ENCODE data around the gene SECISBP2. TPM values are rescaled to one million over a fixed set of nuclear protein-coding genes. Genes with fewer than 3 reads are reported as not detected.

SECISBP2 gene
- total RNA-seq, 1 donor, result 30.8 TPM

- Histone ChIP-seq H3K27me3 (ENCODE audit: insufficient read depth, low read length) (no peaks in the 10 kb centered on the region), H3K4me1 (ENCODE audit: insufficient read depth, low read length) (no peaks in the 10 kb centered on the region), H3K36me3 (ENCODE audit: insufficient read depth, low read length) (no peaks in the 10 kb centered on the region), H3K4me2 (ENCODE audit: insufficient read depth, low read length) (no peak overlapping the region), H3K79me2 (ENCODE audit: insufficient read depth, low read length) (no peaks in the 10 kb centered on the region), H3K4me3 (ENCODE audit: insufficient read depth, low read length) (no peak overlapping the region), H2AFZ (ENCODE audit: low read length) (no peak overlapping the region), H3K27ac (ENCODE audit: low read depth, low read length) (no peak overlapping the region), H3K9me3 (ENCODE audit: low read depth, low read length) (no peaks in the 10 kb centered on the region), H4K20me1 (ENCODE audit: insufficient read depth, low read length) (no peaks in the 10 kb centered on the region)
- no peak for TF ChIP-seq CTCF (IDR thresholded peaks at IDR 0.05; ENCODE audit: extremely low read depth, low read depth, low read length)
- DNase-seq (ENCODE audit: insufficient read length, low spot score, missing footprints), result no peak
Measured at GRCh38 chr9:89386797-89387196, 68.5 kb downstream of the SECISBP2 start.

DNA sequence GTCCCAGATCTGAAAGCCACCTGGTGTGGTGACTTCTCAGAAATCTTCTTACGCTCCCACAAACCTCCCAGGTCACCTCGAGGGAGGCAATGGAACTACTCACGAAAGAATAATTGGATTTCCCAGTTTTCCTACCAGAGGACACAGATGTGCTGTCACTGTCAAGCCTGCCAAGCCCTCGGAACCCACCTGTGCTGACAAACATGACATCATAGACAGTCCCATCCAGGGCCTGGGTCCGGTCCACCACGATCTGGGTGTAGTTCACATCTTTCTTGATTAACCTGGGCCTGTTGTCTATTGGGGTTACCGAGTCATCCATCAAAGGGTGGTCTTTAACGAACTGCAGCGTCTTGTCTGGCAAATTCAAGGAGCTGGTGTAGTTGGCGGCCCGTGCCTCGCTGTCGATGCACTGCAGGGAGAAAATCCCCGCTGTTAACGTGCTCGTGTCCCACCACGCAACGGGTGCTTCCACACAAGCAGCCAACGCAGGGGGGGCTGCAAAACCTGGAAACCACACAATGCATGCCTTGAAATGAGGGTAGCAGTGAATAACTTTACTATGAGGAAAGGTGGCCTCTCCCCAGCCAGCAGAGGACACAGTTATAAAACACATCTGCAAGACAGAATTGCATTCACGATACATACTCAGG is 69.0 kb downstream of the SECISBP2 start:
- no peaks in the 10 kb centered on the region for H3K9me3 ChIP-seq (ENCODE audit: low read depth, low read length)
- no peak overlapping the region for H2AFZ ChIP-seq (ENCODE audit: low read length)
- no peak overlapping the region for H3K27ac ChIP-seq (ENCODE audit: low read depth, low read length)
- H3K79me2 ChIP-seq (ENCODE audit: insufficient read depth, low read length), result no peaks in the 10 kb centered on the region
- H3K4me1 ChIP-seq (ENCODE audit: insufficient read depth, low read length), result no peaks in the 10 kb centered on the region
- H4K20me1 ChIP-seq (ENCODE audit: insufficient read depth, low read length), result no peaks in the 10 kb centered on the region
- peak; percentile 64 for DNase-seq (ENCODE audit: insufficient read length, low spot score, missing footprints)
- H3K4me2 ChIP-seq (ENCODE audit: insufficient read depth, low read length), result no peak overlapping the region
- H3K4me3 ChIP-seq (ENCODE audit: insufficient read depth, low read length), result no peak overlapping the region
- H3K27me3 ChIP-seq (ENCODE audit: insufficient read depth, low read length), result no peaks in the 10 kb centered on the region
- TF ChIP-seq CTCF (IDR thresholded peaks at IDR 0.05; ENCODE audit: extremely low read depth, low read depth, low read length), result no peak
- H3K36me3 ChIP-seq (ENCODE audit: insufficient read depth, low read length), result no peaks in the 10 kb centered on the region

GRCh38 chr9:89388084-89388867 is 70.0 kb downstream of the SECISBP2 start:
- H3K4me1 ChIP-seq (ENCODE audit: insufficient read depth, low read length), result no peaks in the 10 kb centered on the region
- TF ChIP-seq CTCF (IDR thresholded peaks at IDR 0.05; ENCODE audit: extremely low read depth, low read depth, low read length), result no peak
- H3K4me2 ChIP-seq (ENCODE audit: insufficient read depth, low read length), result peak overlapping the region; percentile 43
- H3K79me2 ChIP-seq (ENCODE audit: insufficient read depth, low read length), result no peaks in the 10 kb centered on the region
- DNase-seq (ENCODE audit: insufficient read length, low spot score, missing footprints), result peak; percentile 83
- no peaks in the 10 kb centered on the region for H3K36me3 ChIP-seq (ENCODE audit: insufficient read depth, low read length)
- no peaks in the 10 kb centered on the region for H3K9me3 ChIP-seq (ENCODE audit: low read depth, low read length)
- no peak overlapping the region for H2AFZ ChIP-seq (ENCODE audit: low read length)
- no peak overlapping the region for H3K4me3 ChIP-seq (ENCODE audit: insufficient read depth, low read length)
- H4K20me1 ChIP-seq (ENCODE audit: insufficient read depth, low read length), result no peaks in the 10 kb centered on the region
- no peak overlapping the region for H3K27ac ChIP-seq (ENCODE audit: low read depth, low read length)
- no peaks in the 10 kb centered on the region for H3K27me3 ChIP-seq (ENCODE audit: insufficient read depth, low read length)

DNA sequence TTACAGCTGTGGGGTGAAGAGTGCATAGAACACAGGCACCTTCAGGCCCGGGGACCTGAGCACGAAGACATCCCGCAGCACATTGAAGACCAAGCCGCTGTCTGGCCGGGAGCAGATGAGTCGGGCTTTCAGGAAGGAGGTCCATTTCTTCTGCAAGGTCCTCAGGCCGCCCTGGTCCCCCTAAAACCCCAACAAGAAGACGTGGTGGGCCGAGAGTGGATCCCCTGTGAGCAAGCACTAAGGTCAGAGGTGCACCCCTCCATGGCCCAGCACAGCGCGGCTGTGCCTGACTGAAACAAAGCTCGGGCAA is 70.5 kb downstream of the SECISBP2 start:
- H3K4me3 ChIP-seq (ENCODE audit: insufficient read depth, low read length), result no peak overlapping the region
- H3K4me2 ChIP-seq (ENCODE audit: insufficient read depth, low read length), result no peak overlapping the region
- DNase-seq (ENCODE audit: insufficient read length, low spot score, missing footprints), result no peak
- no peak overlapping the region for H2AFZ ChIP-seq (ENCODE audit: low read length)
- H3K4me1 ChIP-seq (ENCODE audit: insufficient read depth, low read length), result no peaks in the 10 kb centered on the region
- no peaks in the 10 kb centered on the region for H3K27me3 ChIP-seq (ENCODE audit: insufficient read depth, low read length)
- no peak overlapping the region for H3K27ac ChIP-seq (ENCODE audit: low read depth, low read length)
- H3K79me2 ChIP-seq (ENCODE audit: insufficient read depth, low read length), result no peaks in the 10 kb centered on the region
- H4K20me1 ChIP-seq (ENCODE audit: insufficient read depth, low read length), result no peaks in the 10 kb centered on the region
- no peaks in the 10 kb centered on the region for H3K36me3 ChIP-seq (ENCODE audit: insufficient read depth, low read length)
- no peak for TF ChIP-seq CTCF (IDR thresholded peaks at IDR 0.05; ENCODE audit: extremely low read depth, low read depth, low read length)
- no peaks in the 10 kb centered on the region for H3K9me3 ChIP-seq (ENCODE audit: low read depth, low read length)
